ENCODE data around the gene COL4A1. TPM values are rescaled to one million over a fixed set of nuclear protein-coding genes. Genes with fewer than 3 reads are reported as not detected.
A peak's percentile ranks its signal among the peaks of the same experiment; 100 is the strongest.

Gene COL4A1
- polyA plus RNA-seq, 2 of the 4 experiments (the other 2 are of a cell fraction) = 23.8 to 71.3 TPM

GRCh38 chr13:110116072-110116487, 190.9 kb downstream of the COL4A1 start (continued):
- TF ChIP-seq REST (IDR thresholded peaks at IDR 0.05) = no peak
- TF ChIP-seq ZSCAN20 (CRISPR knock-in tag; IDR thresholded peaks at IDR 0.05) = no peak
- peak; percentile 76 to 82 for TF ChIP-seq RAD21 (conservative IDR thresholded peaks at IDR 0.05 in 1 of 2, IDR thresholded peaks at IDR 0.05 in 1 of 2)
- TF ChIP-seq NPAS2 (CRISPR knock-in tag; IDR thresholded peaks at IDR 0.05; ENCODE audit: borderline replicate concordance) = no peak
- TF ChIP-seq BCL3 (IDR thresholded peaks at IDR 0.05) = no peak
- TF ChIP-seq KDM5A (IDR thresholded peaks at IDR 0.05) = no peak
- no peak for TF ChIP-seq HDAC2 (IDR thresholded peaks at IDR 0.05)

GRCh38 chr13:110115591-110115990, 191.4 kb downstream of the COL4A1 start:
- Histone ChIP-seq H3K4me1 (peaks cover 42% of the 10 kb centered on the region), H3K4me2 (peak overlapping the region; percentile 58), H3K4me3 (no peak overlapping the region), H3K27ac (peak overlapping the region; percentile 12 to 40; a peak in 1 of 6 replicates), H3K9me3 (no peaks in the 10 kb centered on the region)
- 55% methylated on average over 5 of the region's 5 CpGs for WGBS (ENCODE audit: missing lambda C conversion rate)
- ChIA-PET POLR2A (no interaction called here), CTCF (interaction anchor here (0.6 to 4.0 kb wide), 15 partner anchors 9 to 1914 kb away, joined by 3 to 18 read pairs (median 3); no protein-coding TSS in a partner anchor)
- TF ChIP-seq ATOH8 (CRISPR knock-in tag; IDR thresholded peaks at IDR 0.05; ENCODE audit: low read depth) (no peak), HEYL (CRISPR knock-in tag; IDR thresholded peaks at IDR 0.05) (no peak), POLR2A (IDR thresholded peaks at IDR 0.05; ENCODE audit: low read length) (no peak), EHMT2 (IDR thresholded peaks at IDR 0.05; ENCODE audit: low read depth) (no peak), FOSL2 (IDR thresholded peaks at IDR 0.05) (no peak), FOSL2 (CRISPR knock-in tag; IDR thresholded peaks at IDR 0.05) (no peak), REST (IDR thresholded peaks at IDR 0.05) (no peak), RCOR1 (IDR thresholded peaks at IDR 0.05; ENCODE audit: low read depth, low read length) (no peak), CBX2 (IDR thresholded peaks at IDR 0.05; ENCODE audit: borderline replicate concordance, low read depth) (no peak), RFX5 (IDR thresholded peaks at IDR 0.05) (no peak), FOSB (CRISPR knock-in tag; IDR thresholded peaks at IDR 0.05) (no peak), EP300 (IDR thresholded peaks at IDR 0.05) (no peak), ESRRA (IDR thresholded peaks at IDR 0.05; ENCODE audit: borderline replicate concordance, low read length) (no peak), CBX8 (IDR thresholded peaks at IDR 0.05) (no peak), ZC3H11A (IDR thresholded peaks at IDR 0.05) (no peak), CHD2 (IDR thresholded peaks at IDR 0.05; ENCODE audit: low read length, partially characterized antibody) (no peak), CHD4 (IDR thresholded peaks at IDR 0.05; ENCODE audit: borderline replicate concordance) (no peak)
- ATAC-seq (no peak), FAIRE-seq (no peak), DNase-seq (ENCODE audit: low read depth in 1 of 2, low spot score in 1 of 2) (no peak)

Data from A549 (cell line).